Thyroid gland (tissue), 4 donors: ENCODE results near the gene CLIC3. TPM values are rescaled to one million over a fixed set of nuclear protein-coding genes. Genes with fewer than 3 reads are reported as not detected.

Source experiments
- DNase-seq, 2 donors: peaks; one replicate each; pipeline ENCODE4 v3.0.0-alpha.2; 2019
- H3K27ac ChIP-seq, 3 donors: fragments of 200-600 bp; sonication (generic); 1 replicate in 2 of 3; 2 replicates in 1 of 3; pipeline ENCODE4 v1.5.1; 2016 to 2019; ENCODE audit warnings: mild to moderate bottlenecking in 1 of 3, moderate library complexity in 1 of 3
- H3K27me3 ChIP-seq: fragments of 200-600 bp; sonication (generic); one replicate; pipeline ENCODE4 v1.5.1; 2019
- H3K36me3 ChIP-seq, 2 donors: fragments of 200-600 bp; sonication (generic); one replicate each; pipeline ENCODE4 v1.5.1; 2016 to 2019
- H3K4me1 ChIP-seq, 2 donors: fragments of 200-600 bp; sonication (generic); one replicate each; pipeline ENCODE4 v1.5.1; 2017 to 2019
- H3K4me3 ChIP-seq, 3 donors: fragments of 200-600 bp; sonication (generic); replicated peaks in 1 of 3; 1 replicate in 2 of 3; 2 replicates in 1 of 3; pipeline ENCODE4 v1.5.1; 2016; ENCODE audit warnings: mild to moderate bottlenecking in 1 of 3
- H3K9me3 ChIP-seq: fragments of 200-600 bp; sonication (generic); one replicate; pipeline ENCODE4 v1.5.1; 2017
- POLR2A ChIP-seq, 2 donors: fragments of 450-650 bp; IDR thresholded peaks; one replicate each; pipeline ENCODE4 v1.6.1; 2017; ENCODE audit warnings: antibody characterized with exemption in 2 of 2, mild to moderate bottlenecking in 2 of 2, moderate library complexity in 1 of 2
- WGBS, 2 donors: methylation state at CpG; one replicate each; pipeline ENCODE4 v1.1.5; 2017; 5-methylcytosine and 5-hydroxymethylcytosine counted together
- intact Hi-C: fragments of 100-400 bp; cut with DNase I; formaldehyde crosslinking; loops from one replicate; pipeline ENCODE4 v1.15.1; 2023
- total RNA-seq, 4 donors: library from RNA; depleted of rRNA; stranded (reverse); fragments of >200 nt; gene quantifications; one replicate each; pipeline ENCODE4 v1.2.3, GENCODE V29; 2016
- TF ChIP-seq, protein P1 (sequence below), 6 experiments: fragments of 200-600 bp in 3 of 6; fragments of 450-650 bp in 3 of 6; sonication (generic) in 3 of 6; IDR thresholded peaks; one replicate each; pipeline ENCODE4 v1.5.1; 2016 to 2019; ENCODE audit warnings: antibody characterized with exemption in 6 of 6, mild to moderate bottlenecking in 2 of 6, inconsistent platforms in 1 of 6, moderate library complexity in 1 of 6

The CLIC3 gene
- total RNA-seq, 4 donors from 2014 or later: 97.7 to 301 (median 268) TPM

- WGBS, 2 donors: 95 to 98% methylated on average over 11 to 16 of the region's 20 CpGs
- Histone ChIP-seq H3K4me3 (no peak overlapping the region), H3K9me3 (no peaks in the 10 kb centered on the region), H3K27me3 (no peaks in the 10 kb centered on the region), H3K36me3 (peaks cover 26 to 49% of the 10 kb centered on the region in 2 donors), H3K4me1 (peaks cover 3 to 12% of the 10 kb centered on the region in 2 donors), H3K27ac (no peak overlapping the region)
- DNase-seq: no peak
- TF ChIP-seq, protein P1, sequence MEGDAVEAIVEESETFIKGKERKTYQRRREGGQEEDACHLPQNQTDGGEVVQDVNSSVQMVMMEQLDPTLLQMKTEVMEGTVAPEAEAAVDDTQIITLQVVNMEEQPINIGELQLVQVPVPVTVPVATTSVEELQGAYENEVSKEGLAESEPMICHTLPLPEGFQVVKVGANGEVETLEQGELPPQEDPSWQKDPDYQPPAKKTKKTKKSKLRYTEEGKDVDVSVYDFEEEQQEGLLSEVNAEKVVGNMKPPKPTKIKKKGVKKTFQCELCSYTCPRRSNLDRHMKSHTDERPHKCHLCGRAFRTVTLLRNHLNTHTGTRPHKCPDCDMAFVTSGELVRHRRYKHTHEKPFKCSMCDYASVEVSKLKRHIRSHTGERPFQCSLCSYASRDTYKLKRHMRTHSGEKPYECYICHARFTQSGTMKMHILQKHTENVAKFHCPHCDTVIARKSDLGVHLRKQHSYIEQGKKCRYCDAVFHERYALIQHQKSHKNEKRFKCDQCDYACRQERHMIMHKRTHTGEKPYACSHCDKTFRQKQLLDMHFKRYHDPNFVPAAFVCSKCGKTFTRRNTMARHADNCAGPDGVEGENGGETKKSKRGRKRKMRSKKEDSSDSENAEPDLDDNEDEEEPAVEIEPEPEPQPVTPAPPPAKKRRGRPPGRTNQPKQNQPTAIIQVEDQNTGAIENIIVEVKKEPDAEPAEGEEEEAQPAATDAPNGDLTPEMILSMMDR (IDR thresholded peaks at IDR 0.05): no peak
- intact Hi-C loops: no loop called here
Observed at GRCh38 chr9:137013571-137013940, 17.2 kb upstream of the CLIC3 start.

- Histone ChIP-seq H3K4me1 (peaks cover 10 to 18% of the 10 kb centered on the region in 2 donors), H3K9me3 (no peaks in the 10 kb centered on the region), H3K27me3 (no peaks in the 10 kb centered on the region), H3K4me3 (no peak overlapping the region), H3K27ac (no peak overlapping the region), H3K36me3 (peaks cover 26 to 48% of the 10 kb centered on the region in 2 donors)
- 89 to 95% methylated on average over 38 to 44 of the region's 67 CpGs for WGBS, 2 donors
- TF ChIP-seq, protein P1 (IDR thresholded peaks at IDR 0.05): no peak
- intact Hi-C loops: no loop called here
- no peak for DNase-seq
Observed at GRCh38 chr9:137012694-137013570, 16.6 kb upstream of the CLIC3 start.

- H3K27me3 ChIP-seq: no peaks in the 10 kb centered on the region
- 93 to 98% methylated on average over 16 to 20 of the region's 39 CpGs for WGBS, 2 donors
- TF ChIP-seq, protein P1 (IDR thresholded peaks at IDR 0.05): no peak
- TF ChIP-seq POLR2A (IDR thresholded peaks at IDR 0.05): no peak
- H3K27ac ChIP-seq: no peak overlapping the region
- peaks cover 19 to 41% of the 10 kb centered on the region in 2 donors for H3K36me3 ChIP-seq
- no peak for DNase-seq
- H3K9me3 ChIP-seq: no peaks in the 10 kb centered on the region
- H3K4me1 ChIP-seq: peaks cover 18 to 26% of the 10 kb centered on the region in 2 donors
- H3K4me3 ChIP-seq: no peak overlapping the region
- intact Hi-C loops: no loop called here
Observed at GRCh38 chr9:137011907-137012675, 15.7 kb upstream of the CLIC3 start.

GRCh38 chr9:137011156-137011555 lies 14.8 kb upstream of the CLIC3 start:
- intact Hi-C loops: no loop called here
- TF ChIP-seq, protein P1 (IDR thresholded peaks at IDR 0.05): no peak
- TF ChIP-seq POLR2A (IDR thresholded peaks at IDR 0.05): no peak
- Histone ChIP-seq H3K9me3 (no peaks in the 10 kb centered on the region), H3K36me3 (peaks cover 16 to 32% of the 10 kb centered on the region in 2 donors), H3K27ac (no peak overlapping the region), H3K27me3 (no peaks in the 10 kb centered on the region), H3K4me3 (no peak overlapping the region), H3K4me1 (peaks cover 27 to 36% of the 10 kb centered on the region in 2 donors)
- WGBS, 2 donors: 94 to 95% methylated on average over 15 to 20 of the region's 24 CpGs
- no peak for DNase-seq
